IMR-90 (cell line): ENCODE measurements around the gene TAF4B. TPM values are rescaled to one million over a fixed set of nuclear protein-coding genes. Genes with fewer than 3 reads are reported as not detected.

Source experiments
- ATAC-seq: fragments of 200-7000 bp; cut with Tn5 transposase; 2 replicates; pipeline ENCODE4 v1.9.1; 2020; ENCODE audit warnings: low read depth, mild to moderate bottlenecking, moderate library complexity
- BruUV-seq: library from RNA; stranded (reverse); fragments of 400-500 nt; replicated peaks from 2 replicates; lab custom pipeline; 2021; lab: Mats Ljungman, UMichigan
- CTCF ChIA-PET: fragments of 300-600 bp; formaldehyde crosslinking; extraction: SDS; loops from one replicate; lab custom pipeline; 2021; ENCODE audit warnings: antibody characterized with exemption; lab: Yijun Ruan, JAX
- POLR2A ChIA-PET: fragments of 300-600 bp; sonication (Branson Sonifier 250); formaldehyde crosslinking; loops from one replicate; lab custom pipeline; 2022; ENCODE audit warnings: antibody characterized with exemption; ENCODE audit not compliant: unreplicated experiment; lab: Charles Lee
- DNase-seq: peaks from one replicate; pipeline ENCODE4 v3.0.0; 2013
- H2AFZ ChIP-seq: replicated peaks from 2 replicates; pipeline ENCODE3; 2013; ENCODE audit warnings: low read length, mild to moderate bottlenecking; ENCODE audit not compliant: poor library complexity
- H2AK5ac ChIP-seq: 2 replicates; pipeline ENCODE4 v1.6.1; 2013; ENCODE audit warnings: low read depth, low read length, inconsistent platforms
- H2AK9ac ChIP-seq: replicated peaks from 2 replicates; pipeline ENCODE3; 2013; ENCODE audit warnings: mild to moderate bottlenecking, low read depth, low read length, moderate library complexity; ENCODE audit not compliant: poor library complexity
- H2BK120ac ChIP-seq: 2 replicates; pipeline ENCODE4 v1.6.1; 2013; ENCODE audit warnings: low read depth, low read length, inconsistent platforms
- H2BK15ac ChIP-seq: 3 replicates; pipeline ENCODE4 v1.6.1; 2013; ENCODE audit warnings: low read depth, low read length, inconsistent platforms
- H2BK20ac ChIP-seq: 2 replicates; pipeline ENCODE4 v1.6.1; 2013; ENCODE audit warnings: low read depth, mild to moderate bottlenecking, inconsistent platforms, low read length, moderate library complexity
- H2BK5ac ChIP-seq: 2 replicates; pipeline ENCODE4 v1.6.1; 2013; ENCODE audit warnings: mild to moderate bottlenecking, low read depth, low read length, inconsistent platforms; ENCODE audit not compliant: poor library complexity, severe bottlenecking
- H3K14ac ChIP-seq: replicated peaks from 2 replicates; pipeline ENCODE4 v1.6.1; 2013; ENCODE audit warnings: low read depth, low read length, inconsistent platforms
- H3K18ac ChIP-seq: 2 replicates; pipeline ENCODE4 v1.6.1; 2013; ENCODE audit warnings: low read depth, low read length, control low read depth
- H3K23ac ChIP-seq: 2 replicates; pipeline ENCODE4 v1.6.1; 2013; ENCODE audit warnings: low read depth, low read length, inconsistent platforms
- H3K27ac ChIP-seq: 2 replicates; pipeline ENCODE4 v1.5.1; 2013; ENCODE audit warnings: mild to moderate bottlenecking, control low read depth, low read length; ENCODE audit not compliant: insufficient read depth
- H3K27me3 ChIP-seq: 2 replicates; pipeline ENCODE4 v1.6.1; 2013; ENCODE audit warnings: low read length; ENCODE audit not compliant: control insufficient read depth, insufficient read depth
- H3K36me3 ChIP-seq: 2 replicates; pipeline ENCODE4 v1.6.1; 2013; ENCODE audit warnings: low read length, mixed read lengths; ENCODE audit not compliant: control insufficient read depth, insufficient read depth
- H3K4ac ChIP-seq: 2 replicates; pipeline ENCODE4 v1.6.1; 2013; ENCODE audit warnings: low read depth, low read length, inconsistent platforms
- H3K4me1 ChIP-seq: 2 replicates; pipeline ENCODE4 v1.6.1; 2013; ENCODE audit warnings: low read length, mixed read lengths; ENCODE audit not compliant: control insufficient read depth, insufficient read depth
- H3K4me2 ChIP-seq: 2 replicates; pipeline ENCODE4 v1.6.1; 2013; ENCODE audit warnings: low read depth, mild to moderate bottlenecking, control low read depth, low read length, moderate library complexity
- H3K4me3 ChIP-seq: 2 replicates; pipeline ENCODE4 v1.5.1; 2013; ENCODE audit warnings: low read depth, mild to moderate bottlenecking, control low read depth, low read length, moderate library complexity; ENCODE audit not compliant: insufficient read depth
- H3K56ac ChIP-seq: 2 replicates; pipeline ENCODE4 v1.6.1; 2013; ENCODE audit warnings: low read length, inconsistent platforms; ENCODE audit not compliant: insufficient read depth; ENCODE audit errors: extremely low read depth
- H3K79me1 ChIP-seq, 2 experiments: 2 replicates each; pipeline ENCODE4 v1.6.1; 2013; ENCODE audit warnings: low read length in 2 of 2, inconsistent platforms in 1 of 2, low read depth in 1 of 2
- H3K9ac ChIP-seq: 2 replicates; pipeline ENCODE4 v1.6.1; 2013; ENCODE audit warnings: low read depth, low read length, control low read depth
- H3K9me1 ChIP-seq: 2 replicates; pipeline ENCODE4 v1.6.1; 2013; ENCODE audit warnings: low read length, inconsistent platforms; ENCODE audit not compliant: insufficient read depth
- H3K9me3 ChIP-seq: 2 replicates; pipeline ENCODE4 v1.6.1; 2013; ENCODE audit warnings: low read length; ENCODE audit not compliant: control insufficient read depth, insufficient read depth
- H4K20me1 ChIP-seq: 2 replicates; pipeline ENCODE4 v1.6.1; 2013; ENCODE audit warnings: low read length, inconsistent platforms; ENCODE audit not compliant: insufficient read depth
- H4K5ac ChIP-seq: 2 replicates; pipeline ENCODE4 v1.6.1; 2013; ENCODE audit warnings: mild to moderate bottlenecking, low read depth, low read length, control low read depth
- H4K8ac ChIP-seq, 2 experiments: 2 replicates each; pipeline ENCODE4 v1.6.1; 2013; ENCODE audit warnings: low read depth in 2 of 2, low read length in 2 of 2, control low read depth in 1 of 2, inconsistent platforms in 1 of 2
- H4K91ac ChIP-seq: 2 replicates; pipeline ENCODE4 v1.6.1; 2013; ENCODE audit warnings: low read depth, low read length, inconsistent platforms; ENCODE audit not compliant: insufficient read depth
- BHLHE40 ChIP-seq: fragments of 150-350 bp; IDR thresholded peaks from 2 replicates; pipeline ENCODE4 v1.6.1; 2016; ENCODE audit warnings: mild to moderate bottlenecking, low read depth, low read length
- FOS ChIP-seq: fragments of 150-350 bp; IDR thresholded peaks from 2 replicates; pipeline ENCODE4 v1.6.1; 2016; ENCODE audit warnings: low read depth, low read length
- MAFK ChIP-seq: IDR thresholded peaks from 2 replicates; pipeline ENCODE4 v1.6.1; 2012; ENCODE audit warnings: low read depth, low read length, improper control_type of control experiment
- MAZ ChIP-seq: IDR thresholded peaks from 2 replicates; pipeline ENCODE4 v1.6.1; 2012; ENCODE audit warnings: low read depth, mild to moderate bottlenecking, low read length, improper control_type of control experiment, moderate library complexity, borderline replicate concordance
- MXI1 ChIP-seq: IDR thresholded peaks from 2 replicates; pipeline ENCODE4 v1.6.1; 2012; ENCODE audit warnings: low read depth, mild to moderate bottlenecking, low read length, moderate library complexity, borderline replicate concordance
- NFE2L2 ChIP-seq: fragments of 150-350 bp; IDR thresholded peaks from 2 replicates; pipeline ENCODE4 v1.6.1; 2016; ENCODE audit warnings: low read depth, mild to moderate bottlenecking, low read length
- POLR2A ChIP-seq: IDR thresholded peaks from 2 replicates; pipeline ENCODE4 v1.6.1; 2012; ENCODE audit warnings: mild to moderate bottlenecking, low read depth, low read length
- RAD21 ChIP-seq: IDR thresholded peaks from 2 replicates; pipeline ENCODE4 v1.6.1; 2012; ENCODE audit warnings: low read length, improper control_type of control experiment
- RCOR1 ChIP-seq: IDR thresholded peaks from 2 replicates; pipeline ENCODE4 v1.6.1; 2012; ENCODE audit warnings: mild to moderate bottlenecking, low read length, improper control_type of control experiment; ENCODE audit not compliant: insufficient replicate concordance
- RFX5 ChIP-seq: IDR thresholded peaks from 2 replicates; pipeline ENCODE4 v1.8.0; 2012; ENCODE audit warnings: low read depth, mild to moderate bottlenecking, low read length, moderate library complexity
- WGBS, 2 experiments: methylation state at CpG; one replicate each; pipeline versions ENCODE4 v1.1.5 to v1.1.7; 2013; ENCODE audit warnings: missing lambda C conversion rate in 2 of 2; ENCODE audit not compliant: insufficient read length in 1 of 2; ENCODE audit errors: extremely low coverage in 2 of 2; 5-methylcytosine and 5-hydroxymethylcytosine counted together
- dilution Hi-C: fragments of 300-500 bp; cut with HindIII; formaldehyde crosslinking; loops from one replicate; pipeline ENCODE4 v1.14.3; 2018; ENCODE audit warnings: low sequenced_read_pairs; ENCODE audit not compliant: unreplicated experiment
- in situ Hi-C: fragments of 300-500 bp; cut with MboI; formaldehyde crosslinking; loops from 3 replicates; pipeline ENCODE4 v1.14.3; 2019; ENCODE audit warnings: low sequenced_read_pairs, inconsistent platforms, mixed read lengths
- intact Hi-C: fragments of 100-400 bp; cut with micrococcal nuclease; formaldehyde crosslinking; loops from 2 replicates; pipeline ENCODE4 v1.10.0; 2022
- polyA plus RNA-seq, 3 experiments: library from polyadenylated mRNA; depleted of rRNA; stranded (reverse); fragments of >200 nt; gene quantifications; 2 replicates each; pipeline ENCODE4 v1.2.3, GENCODE V29; 2012; ENCODE audit warnings: low replicate concordance in 1 of 3
- total RNA-seq: library from RNA; depleted of rRNA; stranded (reverse); fragments of >200 nt; gene quantifications from 2 replicates; pipeline ENCODE4 v1.2.3, GENCODE V29; 2012
- TF ChIP-seq, protein P1 (sequence below): fragments of 150-350 bp; IDR thresholded peaks from 2 replicates; pipeline ENCODE4 v1.6.1; 2016; ENCODE audit warnings: low read depth, mild to moderate bottlenecking, low read length, moderate library complexity, borderline replicate concordance
- TF ChIP-seq, protein P2 (sequence below): fragments of 150-350 bp; IDR thresholded peaks from 2 replicates; pipeline ENCODE4 v1.6.1; 2017; ENCODE audit warnings: mild to moderate bottlenecking, antibody characterized with exemption, low read length, low read depth

Gene TAF4B
- total and polyA plus RNA-seq, 2 of the 4 experiments (the other 2 are of a cell fraction): 0.38 to 1.1 TPM

DNA sequence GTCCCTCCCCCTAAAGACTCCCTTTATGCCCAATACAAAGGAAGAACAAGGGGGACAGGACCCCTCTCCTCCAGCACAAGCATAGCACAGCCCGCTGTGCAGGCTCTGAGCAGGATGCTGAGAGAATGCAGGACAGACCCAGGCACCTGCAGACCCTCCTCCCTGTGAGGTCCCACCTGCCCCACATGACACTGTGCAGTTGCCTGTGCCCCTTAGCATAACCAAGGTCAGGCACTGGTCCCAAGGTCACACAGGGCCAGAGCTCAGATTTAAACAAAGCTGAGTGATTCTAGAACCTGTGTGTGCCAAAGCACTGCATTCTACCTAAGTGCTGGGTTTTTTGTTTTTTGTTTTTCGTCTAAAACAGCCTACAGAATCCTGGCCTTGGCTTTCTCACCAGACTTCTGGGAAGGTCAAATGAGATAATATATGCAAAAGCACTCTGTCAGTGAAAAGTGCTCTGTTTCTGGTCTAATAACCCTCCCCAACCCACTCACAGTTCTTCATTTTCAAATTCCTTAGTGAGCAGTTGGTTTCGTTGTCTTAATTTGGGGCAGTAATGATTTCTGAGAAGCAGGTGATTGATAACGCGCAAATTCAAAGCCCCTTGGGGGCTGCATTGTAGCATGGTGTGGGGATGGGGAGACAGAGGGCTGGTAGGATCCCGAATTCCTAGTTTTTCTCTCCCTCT is 196.4 kb downstream of the TAF4B start:
- Histone ChIP-seq H3K79me1 (no peaks in the 10 kb centered on the region), H3K9me1 (no peaks in the 10 kb centered on the region), H2AFZ (no peak overlapping the region), H4K20me1 (no peaks in the 10 kb centered on the region), H2BK20ac (no peak overlapping the region), H3K9me3 (no peaks in the 10 kb centered on the region), H3K9ac (no peak overlapping the region), H3K27me3 (peaks cover 11% of the 10 kb centered on the region), H4K91ac (no peak overlapping the region), H4K8ac (no peak overlapping the region), H3K23ac (no peak overlapping the region), H2BK120ac (no peak overlapping the region), H3K4ac (no peak overlapping the region), H3K56ac (no peak overlapping the region), H4K5ac (no peak overlapping the region), H3K14ac (no peak overlapping the region), H2BK15ac (no peak overlapping the region), H3K4me2 (no peak overlapping the region), H3K4me3 (no peak overlapping the region), H2AK5ac (no peak overlapping the region), H3K27ac (no peak overlapping the region), H2BK5ac (no peak overlapping the region), H2AK9ac (no peak overlapping the region), H3K4me1 (no peaks in the 10 kb centered on the region), H3K36me3 (no peaks in the 10 kb centered on the region), H3K18ac (no peak overlapping the region)
- ATAC-seq (no peak), DNase-seq (no peak)
- 71% methylated on average over 1 of the region's 6 CpGs; no CpG with 5 or more reads in 1 of the 2 experiments for WGBS, 2 experiments
- intact Hi-C loops: no loop called here
- dilution Hi-C loops: no loop called here
- TF ChIP-seq POLR2A: no peak
- no peak for TF ChIP-seq NFE2L2
- TF ChIP-seq MXI1: no peak
- TF ChIP-seq MAZ: no peak
- TF ChIP-seq RCOR1: no peak
- no peak for TF ChIP-seq MAFK
- TF ChIP-seq RAD21: no peak
- no peak for TF ChIP-seq BHLHE40
- TF ChIP-seq, protein P1, sequence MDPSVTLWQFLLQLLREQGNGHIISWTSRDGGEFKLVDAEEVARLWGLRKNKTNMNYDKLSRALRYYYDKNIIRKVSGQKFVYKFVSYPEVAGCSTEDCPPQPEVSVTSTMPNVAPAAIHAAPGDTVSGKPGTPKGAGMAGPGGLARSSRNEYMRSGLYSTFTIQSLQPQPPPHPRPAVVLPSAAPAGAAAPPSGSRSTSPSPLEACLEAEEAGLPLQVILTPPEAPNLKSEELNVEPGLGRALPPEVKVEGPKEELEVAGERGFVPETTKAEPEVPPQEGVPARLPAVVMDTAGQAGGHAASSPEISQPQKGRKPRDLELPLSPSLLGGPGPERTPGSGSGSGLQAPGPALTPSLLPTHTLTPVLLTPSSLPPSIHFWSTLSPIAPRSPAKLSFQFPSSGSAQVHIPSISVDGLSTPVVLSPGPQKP: no peak
- no peak for TF ChIP-seq FOS
- TF ChIP-seq, protein P2, sequence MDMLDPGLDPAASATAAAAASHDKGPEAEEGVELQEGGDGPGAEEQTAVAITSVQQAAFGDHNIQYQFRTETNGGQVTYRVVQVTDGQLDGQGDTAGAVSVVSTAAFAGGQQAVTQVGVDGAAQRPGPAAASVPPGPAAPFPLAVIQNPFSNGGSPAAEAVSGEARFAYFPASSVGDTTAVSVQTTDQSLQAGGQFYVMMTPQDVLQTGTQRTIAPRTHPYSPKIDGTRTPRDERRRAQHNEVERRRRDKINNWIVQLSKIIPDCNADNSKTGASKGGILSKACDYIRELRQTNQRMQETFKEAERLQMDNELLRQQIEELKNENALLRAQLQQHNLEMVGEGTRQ: no peak
- TF ChIP-seq RFX5: no peak
- ChIA-PET CTCF (interaction anchor here (0.6 kb wide), 1 partner anchor 110 kb away, joined by 4 read pairs; no protein-coding TSS in a partner anchor), POLR2A (no interaction called here)
- no TSS peak for BruUV-seq
- in situ Hi-C loops: no loop called here
